SU-DHL-6 (cell line): ENCODE measurements around the gene HSD17B2.

ENCODE experiments used
- EZH2phosphoT487 ChIP-seq: fragments of 200-600 bp; sonication (generic), shearing (Covaris generic); conservative IDR thresholded peaks from 2 replicates; pipeline ENCODE4 v1.6.1; 2018; ENCODE audit warnings: mild to moderate bottlenecking, antibody characterized with exemption, low read length, moderate library complexity, mixed read lengths
- TF ChIP-seq, protein P1 (sequence below): fragments of 200-600 bp; sonication (generic); IDR thresholded peaks from one replicate; pipeline ENCODE4 v1.5.1; 2017; ENCODE audit warnings: antibody characterized with exemption, mild to moderate bottlenecking, low read length, moderate library complexity; ENCODE audit not compliant: insufficient read depth, poor library complexity, severe bottlenecking

DNA sequence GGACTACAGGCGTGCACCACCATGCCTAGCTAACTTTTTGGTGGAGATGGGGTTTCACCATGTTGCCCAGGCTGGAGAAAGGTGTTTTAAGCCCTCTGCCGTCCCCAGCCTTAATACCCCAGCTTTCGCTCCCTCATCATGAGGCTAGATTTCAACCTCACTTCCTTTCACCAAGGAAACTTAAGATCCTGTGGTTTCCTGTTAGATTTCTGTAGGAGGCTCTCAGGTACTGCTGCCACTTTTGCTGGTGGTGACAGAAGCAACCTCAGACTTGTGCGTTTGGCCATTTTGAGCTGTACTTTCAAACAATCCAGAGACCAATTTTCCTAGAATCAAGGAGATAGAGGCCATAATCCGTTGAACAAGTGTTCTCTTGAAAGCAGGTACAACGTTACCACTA lies 98.7 kb downstream of the HSD17B2 start:
- TF ChIP-seq, protein P1, sequence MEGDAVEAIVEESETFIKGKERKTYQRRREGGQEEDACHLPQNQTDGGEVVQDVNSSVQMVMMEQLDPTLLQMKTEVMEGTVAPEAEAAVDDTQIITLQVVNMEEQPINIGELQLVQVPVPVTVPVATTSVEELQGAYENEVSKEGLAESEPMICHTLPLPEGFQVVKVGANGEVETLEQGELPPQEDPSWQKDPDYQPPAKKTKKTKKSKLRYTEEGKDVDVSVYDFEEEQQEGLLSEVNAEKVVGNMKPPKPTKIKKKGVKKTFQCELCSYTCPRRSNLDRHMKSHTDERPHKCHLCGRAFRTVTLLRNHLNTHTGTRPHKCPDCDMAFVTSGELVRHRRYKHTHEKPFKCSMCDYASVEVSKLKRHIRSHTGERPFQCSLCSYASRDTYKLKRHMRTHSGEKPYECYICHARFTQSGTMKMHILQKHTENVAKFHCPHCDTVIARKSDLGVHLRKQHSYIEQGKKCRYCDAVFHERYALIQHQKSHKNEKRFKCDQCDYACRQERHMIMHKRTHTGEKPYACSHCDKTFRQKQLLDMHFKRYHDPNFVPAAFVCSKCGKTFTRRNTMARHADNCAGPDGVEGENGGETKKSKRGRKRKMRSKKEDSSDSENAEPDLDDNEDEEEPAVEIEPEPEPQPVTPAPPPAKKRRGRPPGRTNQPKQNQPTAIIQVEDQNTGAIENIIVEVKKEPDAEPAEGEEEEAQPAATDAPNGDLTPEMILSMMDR = no peak
- TF ChIP-seq EZH2phosphoT487 = no peak
